Psoas muscle (tissue), 8 donors: Measurements from ENCODE around the gene ACY1. TPM values are rescaled to one million over a fixed set of nuclear protein-coding genes. Genes with fewer than 3 reads are reported as not detected.

Experiments used
- ATAC-seq, 4 donors: fragments of 200-7000 bp; cut with Tn5 transposase; one replicate each; pipeline ENCODE4 v1.9.1; 2020; ENCODE audit warnings: moderate library complexity in 3 of 4, mild to moderate bottlenecking in 2 of 4
- DNase-seq, 2 donors: peaks; one replicate each; pipeline ENCODE4 v3.0.0-alpha.2; 2020
- H3K27ac ChIP-seq: fragments of 200-600 bp; one replicate; pipeline ENCODE4 v1.8.0; 2022
- H3K27me3 ChIP-seq, 3 donors: fragments of 200-600 bp in 1 of 3; one replicate each; pipeline versions ENCODE4 v1.6.1 to v1.8.0; 2013 to 2022; ENCODE audit warnings: low read length in 2 of 3, mild to moderate bottlenecking in 2 of 3, moderate library complexity in 1 of 3; ENCODE audit not compliant: insufficient read depth in 3 of 3
- H3K36me3 ChIP-seq, 2 donors: fragments of 200-600 bp in 1 of 2; one replicate each; pipeline versions ENCODE4 v1.6.1 to v1.8.0; 2013 to 2022; ENCODE audit warnings: low read depth in 1 of 2, mild to moderate bottlenecking in 1 of 2, moderate library complexity in 1 of 2; ENCODE audit not compliant: insufficient read depth in 1 of 2
- H3K4me1 ChIP-seq: fragments of 200-600 bp; one replicate; pipeline ENCODE4 v1.8.0; 2022
- H3K4me3 ChIP-seq: fragments of 200-600 bp; one replicate; pipeline ENCODE4 v1.8.0; 2022; ENCODE audit warnings: mild to moderate bottlenecking
- H3K9me3 ChIP-seq: fragments of 200-600 bp; one replicate; pipeline ENCODE4 v1.8.0; 2022
- CTCF ChIP-seq: fragments of 200-600 bp; IDR thresholded peaks from one replicate; pipeline ENCODE4 v1.8.0; 2022; ENCODE audit warnings: antibody characterized with exemption
- WGBS, 3 donors: extraction: QIAGEN DNeasy Blood & Tissue Kit; methylation state at CpG; one replicate each; pipeline versions ENCODE4 v1.1.6 to v1.1.7; 2013; 5-methylcytosine and 5-hydroxymethylcytosine counted together
- intact Hi-C, 2 donors: fragments of 100-400 bp; cut with DNase I; formaldehyde crosslinking; loops; one replicate each; pipeline versions ENCODE4 v1.11.0 to v1.14.2; 2022
- polyA plus RNA-seq, 3 donors: library from polyadenylated mRNA; stranded (reverse); fragments of 200-250 nt; gene quantifications; one replicate each; pipeline ENCODE4 v1.2.3, GENCODE V29; 2013
- total RNA-seq, 4 donors: library from RNA; stranded (reverse); fragmentation: NEBNext Ultra II Directional in 2 of 4; extraction: Animal tissue kit (Norgen Biotek cat#: 25700) in 2 of 4; gene quantifications; one replicate each; pipeline versions ENCODE4 v1.2.1 to v1.2.4, GENCODE V29; 2021 to 2023
- donor health status: healthy with polysubstance abuse.
- donor health status: DM: no; HTN: no; CAD: no; lungs with moderate emphysema.
- donor health status: Bipolar disorder and iron deficiency.
- donor health status: healthy.
- donor health status: DM: yes; HTN: yes; CAD: no.
- donor health status: DM: no; HTN: no; CAD: no.
- donor health status: DM: no; HTN: no; CAD: no.
- donor health status: DM: yes; HTN: yes; CAD: no.

The ACY1 gene
- total and polyA plus RNA-seq, 7 donors: 19.9 to 59.3 (median 37.6) TPM

GRCh38 chr3:51963951-51964451 lies 19.3 kb upstream of the ACY1 start:
- peaks cover 0 to 26% of the 10 kb centered on the region in 2 donors for H3K36me3 ChIP-seq
- H3K9me3 ChIP-seq: no peaks in the 10 kb centered on the region
- peak overlapping the region; percentile 64 for H3K27ac ChIP-seq
- 19 to 29% (median 27%) methylated on average over 8 to 12 of the region's 12 CpGs for WGBS, 3 donors
- no peak for TF ChIP-seq CTCF
- H3K4me1 ChIP-seq: peaks cover 48% of the 10 kb centered on the region
- H3K4me3 ChIP-seq: peak overlapping the region; percentile 1
- DNase-seq (peak; percentile 66 to 82), ATAC-seq (peak; percentile 53 to 76 (median 62))
- no peaks in the 10 kb centered on the region for H3K27me3 ChIP-seq
- intact Hi-C loops: no loop called here

- Histone ChIP-seq H3K4me3 (peak overlapping the region; percentile 6), H3K9me3 (no peaks in the 10 kb centered on the region), H3K36me3 (peaks cover 0 to 21% of the 10 kb centered on the region in 2 donors), H3K4me1 (peaks cover 48% of the 10 kb centered on the region), H3K27me3 (no peaks in the 10 kb centered on the region), H3K27ac (peak overlapping the region; percentile 64)
- intact Hi-C loops: no loop called here
- no peak for TF ChIP-seq CTCF
- ATAC-seq (no peak), DNase-seq (no peak)
- WGBS, 3 donors: 39 to 58% (median 40%) methylated on average over 3 to 4 of the region's 4 CpGs
Measured at GRCh38 chr3:51964521-51964920, 18.8 kb upstream of the ACY1 start.

- WGBS, 3 donors: 60 to 67% (median 61%) methylated on average over 2 of the region's 2 CpGs
- H3K27me3 ChIP-seq: no peaks in the 10 kb centered on the region
- DNase-seq: no peak
- H3K27ac ChIP-seq: peak overlapping the region; percentile 82
- peak overlapping the region; percentile 81 for H3K4me3 ChIP-seq
- intact Hi-C loops: no loop called here
- peaks cover 0 to 6% of the 10 kb centered on the region in 2 donors for H3K36me3 ChIP-seq
- H3K4me1 ChIP-seq: peaks cover 60% of the 10 kb centered on the region
- H3K9me3 ChIP-seq: no peaks in the 10 kb centered on the region
- ATAC-seq: no peak
- TF ChIP-seq CTCF: no peak
Measured at GRCh38 chr3:51966016-51966415, 17.3 kb upstream of the ACY1 start.

- ATAC-seq: no peak
- DNase-seq: no peak
Measured at GRCh38 chr3:51966486-51966885, 16.8 kb upstream of the ACY1 start.

More at GRCh38 chr3:51966486-51966885, 16.8 kb upstream of the ACY1 start:
- WGBS, 3 donors: 49 to 53% (median 50%) methylated on average over 5 of the region's 5 CpGs
- TF ChIP-seq CTCF: no peak
- Histone ChIP-seq H3K4me3 (peak overlapping the region; percentile 81), H3K4me1 (peaks cover 61% of the 10 kb centered on the region), H3K27ac (peak overlapping the region; percentile 82), H3K27me3 (no peaks in the 10 kb centered on the region), H3K36me3 (peaks cover 0 to 2% of the 10 kb centered on the region in 2 donors), H3K9me3 (no peaks in the 10 kb centered on the region)
- intact Hi-C loops: no loop called here
